H54 (cell line): ENCODE measurements around the gene KAT2B.

Source experiments
- DNase-seq: peaks from one replicate; pipeline ENCODE4 v3.0.0; 2011; ENCODE audit warnings: low spot score, mixed read lengths; ENCODE audit not compliant: insufficient read length
- FAIRE-seq: peaks from 3 replicates; lab custom pipeline; 2011; peaks lifted over from hg19 to GRCh38; lab: Jason Lieb, UNC
- POLR2A ChIP-seq: IDR thresholded peaks from 2 replicates; pipeline ENCODE4 v1.6.1; 2011; ENCODE audit warnings: low read depth, mild to moderate bottlenecking, low read length

The KAT2B gene

DNA sequence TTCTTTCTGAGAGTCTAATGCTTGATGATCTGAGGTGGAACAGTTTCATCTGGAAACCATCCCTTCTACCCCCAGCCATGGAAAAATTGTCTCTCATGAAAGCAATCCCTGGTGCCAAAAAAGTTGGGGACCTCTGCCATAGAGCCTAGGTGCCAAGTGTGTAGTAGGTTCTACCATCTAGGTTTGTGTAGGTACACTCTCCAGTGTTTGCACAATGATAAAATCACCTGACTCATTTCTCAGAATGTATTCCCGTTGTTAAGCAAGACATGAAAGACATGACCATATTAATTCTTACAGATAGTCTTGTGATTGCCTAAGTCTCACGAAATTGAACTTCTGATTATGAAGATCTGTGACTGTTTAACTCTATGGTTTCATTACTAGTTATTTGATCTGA lies 68.6 kb downstream of the KAT2B start:
- no peak for TF ChIP-seq POLR2A
- DNase-seq, result no peak
- FAIRE-seq, result no peak

DNA sequence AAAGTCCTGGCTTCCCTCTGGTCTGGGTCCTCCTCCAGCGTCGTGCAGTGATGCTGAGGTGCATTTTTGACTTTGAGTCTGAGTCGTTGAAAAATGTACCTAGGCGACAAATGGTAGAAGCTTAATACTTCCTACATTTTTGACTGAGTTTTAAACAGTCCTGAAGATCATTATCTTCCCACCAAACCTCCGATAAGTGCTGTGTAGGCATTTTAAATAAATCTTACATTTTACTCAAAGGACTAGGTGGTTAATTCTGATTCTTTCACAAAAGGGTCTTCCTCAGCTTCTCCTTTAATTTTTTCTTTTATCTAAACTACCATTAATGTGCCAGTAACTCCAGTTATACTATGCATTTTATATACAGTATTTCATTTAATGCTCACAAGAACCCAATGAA lies 70.6 kb downstream of the KAT2B start:
- DNase-seq (no peak), FAIRE-seq (no peak)
- no peak for TF ChIP-seq POLR2A

DNA sequence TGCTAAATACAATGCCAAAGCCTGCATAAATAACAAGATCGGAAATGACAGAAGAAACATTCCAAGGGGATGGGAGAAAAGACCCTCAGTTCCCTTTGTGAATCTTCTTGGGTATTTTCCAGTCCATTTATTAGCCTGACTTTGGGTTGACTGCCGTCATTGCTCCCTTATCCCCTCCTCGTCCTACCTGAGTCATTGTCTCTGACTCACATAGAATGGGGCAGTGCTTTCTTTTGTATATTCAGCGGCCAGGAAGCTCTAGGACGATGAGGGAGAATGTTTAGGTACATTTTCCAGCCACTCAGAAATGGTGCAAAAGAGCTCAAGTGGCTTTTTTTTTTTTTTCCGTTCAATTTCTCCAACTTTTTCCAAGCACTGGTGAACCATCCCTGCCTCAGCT lies 71.6 kb downstream of the KAT2B start:
- FAIRE-seq (peak; percentile 98), DNase-seq (peak; percentile 40)
- no peak for TF ChIP-seq POLR2A

DNA sequence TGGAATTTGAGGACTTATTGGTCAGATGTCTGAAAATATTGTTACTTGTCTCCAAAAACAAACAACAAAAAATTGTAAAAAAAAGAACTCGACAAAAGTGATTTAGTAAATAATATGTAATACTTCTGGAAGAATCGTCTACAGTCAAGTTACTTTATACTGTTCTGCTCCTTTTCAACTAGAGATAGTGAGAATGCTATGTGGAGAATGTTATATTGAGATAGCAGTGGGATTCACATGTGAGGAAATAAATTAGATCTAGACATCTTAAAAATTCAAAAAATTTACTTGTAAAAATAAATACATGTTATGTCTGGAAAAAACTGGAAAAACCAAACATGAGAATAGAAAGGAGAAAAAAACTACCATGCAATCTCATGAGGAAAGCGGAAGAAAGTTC lies 80.8 kb downstream of the KAT2B start:
- no peak for FAIRE-seq
- no peak for TF ChIP-seq POLR2A
- no peak for DNase-seq

DNA sequence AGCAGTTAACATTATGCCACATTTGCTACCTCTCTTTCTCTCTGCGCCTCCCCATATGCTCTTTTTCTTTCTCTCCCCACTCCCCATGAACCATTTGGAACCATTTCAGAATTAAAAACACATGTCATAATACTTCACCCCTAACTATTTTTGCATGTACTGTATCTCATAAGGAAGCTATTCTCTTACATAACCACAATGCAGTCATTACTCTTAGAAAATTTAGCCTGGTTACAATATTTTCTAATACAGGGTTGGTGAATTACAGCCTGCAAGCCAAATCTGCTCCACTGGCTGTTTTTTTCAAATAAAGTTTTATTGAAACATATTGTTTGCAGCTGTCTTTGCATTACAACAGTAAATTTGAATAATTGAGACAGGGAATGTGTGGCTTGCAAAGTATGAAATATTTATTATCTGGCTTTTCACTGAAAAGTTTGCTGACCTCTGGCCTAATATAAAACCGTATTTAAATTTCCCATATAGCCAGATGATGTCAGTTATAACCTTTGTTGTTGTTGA lies 82.9 kb downstream of the KAT2B start:
- FAIRE-seq (no peak), DNase-seq (no peak)
- TF ChIP-seq POLR2A, result no peak

DNA sequence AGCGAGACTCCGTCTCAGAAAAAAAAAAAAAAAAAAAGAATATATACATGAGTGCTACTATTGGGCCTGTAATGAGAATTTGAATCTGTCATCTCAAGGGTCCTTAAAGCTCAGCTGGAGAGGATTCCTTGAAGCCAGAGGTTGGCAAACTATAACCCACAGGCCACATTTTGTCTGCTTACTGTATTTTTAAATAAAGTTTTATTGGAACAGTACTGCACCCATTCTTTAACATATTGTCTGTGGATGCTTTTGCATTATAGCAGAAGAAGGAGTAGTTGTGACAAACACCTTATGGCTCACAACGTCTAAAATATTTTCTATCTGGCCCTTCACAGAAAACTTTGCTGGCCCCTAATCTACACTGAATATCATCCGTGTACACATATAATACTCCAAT lies 85.0 kb downstream of the KAT2B start:
- no peak for TF ChIP-seq POLR2A
- DNase-seq (no peak), FAIRE-seq (no peak)

DNA sequence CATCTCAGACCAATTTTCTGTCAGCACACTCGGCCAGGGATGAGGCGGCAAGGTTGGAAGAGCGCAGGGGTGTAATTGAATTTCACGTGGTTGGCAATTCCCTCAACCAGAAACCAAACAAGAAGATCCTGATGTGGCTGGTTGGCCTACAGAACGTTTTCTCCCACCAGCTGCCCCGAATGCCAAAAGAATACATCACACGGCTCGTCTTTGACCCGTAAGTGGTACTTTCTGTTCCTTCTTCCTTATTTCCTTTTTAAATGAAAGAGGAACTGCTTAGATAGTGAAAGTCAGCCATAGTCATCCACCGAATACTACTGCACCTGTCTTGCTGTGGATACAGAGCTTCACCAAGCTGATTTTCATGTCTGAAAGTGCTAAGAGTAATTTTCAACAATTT lies 85.7 kb downstream of the KAT2B start:
- TF ChIP-seq POLR2A, result no peak
- FAIRE-seq (no peak), DNase-seq (no peak)

DNA sequence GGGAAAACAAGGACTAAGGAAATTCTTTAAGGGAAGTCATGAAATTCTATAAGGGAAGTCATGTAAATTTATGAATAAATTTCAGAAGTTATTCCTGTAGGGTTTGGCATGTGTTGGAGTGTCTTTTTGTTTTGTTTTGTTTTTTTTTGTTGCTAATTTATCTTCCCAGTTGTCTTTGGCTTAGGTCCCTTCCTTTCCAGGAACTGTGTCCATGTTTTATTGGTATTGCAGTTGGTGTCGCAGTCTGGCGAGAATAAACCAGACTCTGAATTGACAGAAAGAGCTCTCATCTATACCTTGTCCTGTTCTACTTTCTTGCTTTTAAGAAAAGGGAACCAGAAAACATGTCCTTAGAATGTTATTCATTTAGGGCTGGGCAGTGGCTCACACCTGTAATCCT lies 88.1 kb downstream of the KAT2B start:
- no peak for FAIRE-seq
- no peak for TF ChIP-seq POLR2A
- DNase-seq, result no peak

DNA sequence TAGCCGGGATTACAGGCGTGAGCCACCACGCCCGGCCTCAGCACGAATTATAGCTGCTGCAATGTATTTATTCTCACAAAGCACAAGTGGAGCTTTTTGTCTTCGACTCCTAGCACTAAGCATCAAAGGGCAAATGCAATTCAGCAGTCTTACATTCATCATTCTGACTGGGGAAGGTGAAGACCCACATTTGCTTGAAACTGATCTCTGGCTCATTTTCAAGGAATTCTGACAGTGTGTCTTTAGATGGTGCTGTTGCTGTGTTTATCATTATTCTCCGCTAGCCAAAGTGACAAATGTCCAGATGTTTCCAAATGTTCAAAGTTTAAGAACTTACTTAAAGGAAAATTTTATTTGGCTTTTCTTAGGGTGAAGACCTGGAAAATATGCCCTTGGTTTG lies 89.9 kb downstream of the KAT2B start:
- DNase-seq (no peak), FAIRE-seq (no peak)
- TF ChIP-seq POLR2A, result no peak

DNA sequence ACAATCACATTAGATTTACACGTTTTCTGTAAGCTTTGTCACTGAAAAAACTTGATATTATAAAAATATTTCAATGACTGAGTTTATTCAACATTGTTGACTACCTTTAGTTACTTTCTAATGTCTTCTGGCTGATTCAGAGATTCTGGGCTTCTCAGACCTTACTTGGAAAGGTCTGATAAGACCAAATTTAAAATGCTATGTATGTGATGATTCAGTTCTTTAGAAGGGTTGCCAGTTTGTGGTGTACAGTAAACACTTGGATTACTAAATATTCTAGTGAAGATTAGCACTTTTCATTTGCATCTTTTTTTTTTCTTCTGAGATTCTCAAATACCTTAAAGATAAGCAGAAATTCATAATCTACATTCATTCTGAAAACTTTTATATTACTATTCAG lies 96.0 kb downstream of the KAT2B start:
- FAIRE-seq (no peak), DNase-seq (no peak)
- TF ChIP-seq POLR2A, result no peak

DNA sequence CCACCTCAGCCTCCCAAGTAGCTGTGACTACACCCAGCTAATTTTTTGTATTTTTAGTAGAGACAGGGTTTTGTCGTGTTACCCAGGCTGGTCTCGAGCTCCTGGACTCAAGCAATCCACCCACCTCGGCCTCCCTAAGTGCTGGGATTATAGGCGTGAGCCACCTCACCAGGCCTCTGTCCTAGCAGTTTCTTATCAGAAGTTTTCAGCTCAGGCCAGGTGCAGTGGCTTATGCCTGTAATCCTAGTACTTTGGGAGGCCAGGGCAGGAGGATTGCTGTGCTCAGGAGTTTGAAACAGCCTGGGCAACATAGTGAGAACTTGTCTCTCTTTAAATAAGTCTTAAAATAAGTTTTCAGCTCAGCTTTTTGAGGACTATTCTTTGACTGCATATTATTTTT lies 97.4 kb downstream of the KAT2B start:
- DNase-seq, result no peak
- no peak for TF ChIP-seq POLR2A
- FAIRE-seq, result no peak

DNA sequence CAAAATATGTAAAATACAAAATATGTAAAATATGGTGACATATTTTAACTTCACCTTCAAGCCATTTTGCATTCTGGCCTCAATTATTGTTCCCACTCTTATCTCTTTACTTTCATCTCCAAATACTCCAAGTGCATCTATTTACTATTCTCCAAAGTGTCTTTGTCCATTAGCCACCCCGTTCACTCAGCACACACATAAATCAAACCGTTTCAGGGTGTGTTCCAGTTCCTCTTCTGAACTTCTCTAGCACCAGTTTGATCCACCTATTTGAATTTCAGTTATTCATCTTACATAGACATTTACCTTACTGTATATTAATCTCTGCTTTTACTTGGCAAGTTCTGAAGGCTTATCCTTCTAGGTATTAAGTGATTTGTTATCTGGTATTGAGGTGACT lies 100.6 kb downstream of the KAT2B start:
- no peak for DNase-seq
- no peak for FAIRE-seq
- no peak for TF ChIP-seq POLR2A

DNA sequence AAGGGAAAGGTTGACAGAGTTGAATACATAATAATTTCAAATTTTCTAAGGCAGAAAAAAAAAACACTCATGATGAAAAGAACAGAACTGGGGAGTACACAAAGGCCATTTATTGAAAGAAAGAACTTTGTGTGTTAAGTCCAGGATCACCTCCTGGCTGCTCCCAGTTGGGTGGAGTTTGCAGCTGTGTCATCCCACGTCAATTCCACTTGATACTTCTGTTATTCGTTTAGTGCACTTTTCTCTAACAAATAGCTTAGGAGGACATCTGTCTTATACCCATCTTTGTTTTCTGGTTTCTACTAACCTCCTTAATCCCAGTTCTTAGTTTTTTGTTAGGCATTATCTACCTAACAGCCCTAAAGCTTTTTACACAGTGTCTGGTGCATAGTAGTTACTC lies 101.1 kb downstream of the KAT2B start:
- FAIRE-seq, result no peak

DNA sequence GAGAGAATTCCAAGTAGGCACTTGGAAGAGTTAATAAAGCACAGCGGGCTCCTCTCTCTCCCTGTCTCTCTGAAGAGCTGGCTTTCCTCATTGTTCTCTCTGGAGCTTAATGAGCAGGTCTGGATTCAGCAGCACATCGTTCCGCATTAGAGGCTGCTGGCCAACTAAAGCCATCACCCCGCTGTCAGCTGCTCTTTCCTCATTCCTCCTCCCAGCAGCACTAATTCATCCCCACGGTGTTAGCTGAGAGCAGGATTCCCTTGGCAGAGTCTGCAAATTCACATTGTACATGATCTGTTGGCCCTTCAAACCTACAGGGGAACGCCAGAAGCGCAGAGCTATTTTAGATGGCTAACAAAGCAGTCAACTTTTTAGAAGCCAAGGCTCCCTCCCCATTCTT lies 101.6 kb downstream of the KAT2B start:
- FAIRE-seq (no peak), DNase-seq (no peak)
- TF ChIP-seq POLR2A, result no peak

More for the DNA sequence above, 101.1 kb downstream of the KAT2B start:
- TF ChIP-seq POLR2A, result no peak
- DNase-seq, result no peak

DNA sequence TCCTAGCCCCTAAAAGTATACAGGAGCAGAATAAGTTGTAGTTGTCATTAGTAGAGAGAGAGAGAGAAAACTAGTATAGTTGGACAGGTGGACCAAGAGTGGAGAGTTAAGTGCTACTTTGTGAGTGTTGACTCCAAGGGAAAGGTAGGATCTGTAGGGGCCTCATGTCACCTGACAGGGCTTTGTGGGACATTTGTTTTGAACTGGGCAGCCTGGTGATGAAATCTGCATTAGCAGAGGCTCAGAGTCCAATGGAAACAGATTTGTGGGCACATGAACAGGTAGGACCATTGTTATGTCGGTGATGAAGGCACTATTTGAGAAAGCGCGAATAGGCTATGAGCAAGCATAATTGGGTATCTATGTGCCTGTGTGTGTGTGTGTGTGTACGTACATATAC lies 102.3 kb downstream of the KAT2B start:
- TF ChIP-seq POLR2A, result no peak
- FAIRE-seq (no peak), DNase-seq (no peak)

DNA sequence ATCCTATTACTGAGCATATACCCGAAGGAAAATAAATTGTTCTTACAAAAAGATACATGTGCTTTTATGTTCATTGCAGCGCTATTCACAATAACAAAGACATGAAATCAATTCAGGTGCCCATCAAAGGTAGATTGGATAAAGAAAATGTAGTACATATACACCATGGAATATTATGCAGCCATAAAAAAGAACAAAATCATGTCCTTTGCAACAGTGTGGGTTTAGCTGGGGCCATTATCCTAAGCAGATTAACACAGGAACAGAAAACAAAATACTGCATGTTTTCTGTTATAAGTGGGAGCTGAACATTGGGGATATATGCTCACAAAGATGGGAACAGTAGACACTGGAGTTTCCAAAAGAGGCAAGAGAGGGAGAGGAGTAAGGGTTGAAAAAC lies 103.3 kb downstream of the KAT2B start:
- no peak for TF ChIP-seq POLR2A
- FAIRE-seq (no peak), DNase-seq (no peak)
